ENCODE data around the gene LPCAT3.
A peak's percentile ranks its signal among the peaks of the same experiment; 100 is the strongest.

The LPCAT3 gene

GRCh38 chr12:6987956-6988553 lies 30.2 kb downstream of the LPCAT3 start:
- DNase-seq: no peak

- DNase-seq: no peak
Measured at GRCh38 chr12:6982532-6982931, 35.7 kb downstream of the LPCAT3 start.

- DNase-seq: no peak
Measured at GRCh38 chr12:6981152-6982052, 36.9 kb downstream of the LPCAT3 start.

GRCh38 chr12:6980740-6981139 lies 37.5 kb downstream of the LPCAT3 start:
- DNase-seq: no peak

GRCh38 chr12:6980075-6980474 lies 38.2 kb downstream of the LPCAT3 start:
- no peak for DNase-seq

- DNase-seq: no peak
Measured at GRCh38 chr12:6979453-6979852, 38.8 kb downstream of the LPCAT3 start.

GRCh38 chr12:6979021-6979420 lies 39.3 kb downstream of the LPCAT3 start:
- DNase-seq: no peak

GRCh38 chr12:6978611-6979011 lies 39.7 kb downstream of the LPCAT3 start:
- DNase-seq: no peak

- no peak for DNase-seq
Measured at GRCh38 chr12:6978188-6978587, 40.1 kb downstream of the LPCAT3 start.

GRCh38 chr12:6977653-6978052 lies 40.6 kb downstream of the LPCAT3 start:
- DNase-seq: no peak

GRCh38 chr12:6975297-6976032 lies 42.8 kb downstream of the LPCAT3 start:
- no peak for DNase-seq

GRCh38 chr12:6974180-6974579 lies 44.1 kb downstream of the LPCAT3 start:
- DNase-seq: no peak

GRCh38 chr12:6970096-6970527 lies 48.2 kb downstream of the LPCAT3 start:
- peak in 1 of 2 experiments; percentile 23 for DNase-seq

- DNase-seq: no peak
Measured at GRCh38 chr12:6968426-6968825, 49.9 kb downstream of the LPCAT3 start.

- no peak for DNase-seq
Measured at GRCh38 chr12:6967651-6968100, 50.6 kb downstream of the LPCAT3 start.

- DNase-seq: no peak
Measured at GRCh38 chr12:6966351-6966750, 51.9 kb downstream of the LPCAT3 start.

- DNase-seq: no peak
Measured at GRCh38 chr12:6965714-6966113, 52.6 kb downstream of the LPCAT3 start.

GRCh38 chr12:6965026-6965661 lies 53.1 kb downstream of the LPCAT3 start:
- peak; percentile 87 to 88 for DNase-seq

- no peak for DNase-seq
Measured at GRCh38 chr12:6964605-6965025, 53.7 kb downstream of the LPCAT3 start.

GRCh38 chr12:6963791-6964413 lies 54.4 kb downstream of the LPCAT3 start:
- DNase-seq: no peak

- no peak for DNase-seq
Measured at GRCh38 chr12:6963016-6963731, 55.1 kb downstream of the LPCAT3 start.

All from activated CD4-positive, alpha-beta T cell treated with anti-CD3 and anti-CD28 coated beads, Interleukin-2, amount 50 U/mL, for 4 hours (primary cell).